WTC11 (cell line): ENCODE measurements around the gene OTOG. TPM values are rescaled to one million over a fixed set of nuclear protein-coding genes. Genes with fewer than 3 reads are reported as not detected.

ENCODE experiments used
- ATAC-seq: fragments of 200-7000 bp; cut with Tn5 transposase; 2 replicates; pipeline ENCODE4 v1.10.0; 2021; ENCODE audit warnings: mild to moderate bottlenecking, moderate library complexity
- CTCF ChIA-PET: fragments of 300-600 bp; sonication (Branson Sonifier 250); formaldehyde crosslinking; loops from one replicate; lab custom pipeline; 2021; ENCODE audit warnings: antibody characterized with exemption; lab: Charles Lee
- POLR2A ChIA-PET: fragments of 350-600 bp; sonication (Branson Sonifier 250); formaldehyde crosslinking; loops from one replicate; lab custom pipeline; 2021; ENCODE audit warnings: antibody characterized with exemption; lab: Charles Lee
- DNase-seq: peaks from one replicate; pipeline ENCODE4 v3.0.0; 2021; ENCODE audit warnings: low spot score
- H3K27ac Mint-ChIP-seq: 2 replicates; pipeline ENCODE4 v1.8.0; 2021; ENCODE audit warnings: mixed read lengths
- H3K27me3 Mint-ChIP-seq: 2 replicates; pipeline ENCODE4 v1.8.0; 2021; ENCODE audit warnings: low read depth, mild to moderate bottlenecking, moderate library complexity, mixed read lengths
- H3K36me3 Mint-ChIP-seq: 2 replicates; pipeline ENCODE4 v1.8.0; 2021; ENCODE audit warnings: mixed read lengths
- H3K4me1 Mint-ChIP-seq: 2 replicates; pipeline ENCODE4 v1.8.0; 2022; ENCODE audit warnings: mixed read lengths
- H3K4me3 Mint-ChIP-seq: 2 replicates; pipeline ENCODE4 v1.8.0; 2021; ENCODE audit warnings: mild to moderate bottlenecking, moderate library complexity, mixed read lengths
- H3K9me3 Mint-ChIP-seq: 2 replicates; pipeline ENCODE4 v1.8.0; 2021; ENCODE audit warnings: mixed read lengths
- ATF1 ChIP-seq: sonication (generic); formaldehyde crosslinking; IDR thresholded peaks from 2 replicates; pipeline ENCODE4 v1.8.1; 2023; ENCODE audit warnings: mild to moderate bottlenecking, moderate library complexity, missing genetic modification reagents
- ELF4 ChIP-seq: sonication (generic); formaldehyde crosslinking; IDR thresholded peaks from 2 replicates; pipeline ENCODE4 v1.8.1; 2022; ENCODE audit warnings: low read depth, mild to moderate bottlenecking, moderate library complexity, missing genetic modification reagents
- ETV6 ChIP-seq: sonication (generic); formaldehyde crosslinking; IDR thresholded peaks from 2 replicates; pipeline ENCODE4 v1.8.1; 2022; ENCODE audit warnings: mild to moderate bottlenecking, missing genetic modification reagents
- GABPB1 ChIP-seq: sonication (generic); formaldehyde crosslinking; IDR thresholded peaks from 2 replicates; pipeline ENCODE4 v1.8.1; 2023; ENCODE audit warnings: mild to moderate bottlenecking, missing genetic modification reagents
- JAZF1 ChIP-seq: fragments of 250-450 bp; sonication (Bioruptor Pico); IDR thresholded peaks from 2 replicates; pipeline ENCODE4 v1.9.0; 2021; ENCODE audit warnings: moderate library complexity, mild to moderate bottlenecking, inconsistent platforms
- JUN ChIP-seq: sonication (generic); formaldehyde crosslinking; IDR thresholded peaks from 2 replicates; pipeline ENCODE4 v1.8.0; 2023; ENCODE audit warnings: mild to moderate bottlenecking, missing genetic modification reagents
- KAT7 ChIP-seq: sonication (generic); formaldehyde crosslinking; IDR thresholded peaks from 2 replicates; pipeline ENCODE4 v1.8.1; 2023; ENCODE audit warnings: missing genetic modification reagents, mild to moderate bottlenecking, borderline replicate concordance
- NFYB ChIP-seq: sonication (generic); formaldehyde crosslinking; conservative IDR thresholded peaks from 2 replicates; pipeline ENCODE4 v1.8.0; 2022; ENCODE audit warnings: low read depth, missing genetic modification reagents
- PRRX2 ChIP-seq: fragments of 250-450 bp; sonication (Bioruptor Pico); IDR thresholded peaks from 2 replicates; pipeline ENCODE4 v1.8.0; 2021; ENCODE audit warnings: mild to moderate bottlenecking
- SMAD4 ChIP-seq: sonication (generic); formaldehyde crosslinking; IDR thresholded peaks from 2 replicates; pipeline ENCODE4 v1.8.0; 2022; ENCODE audit warnings: mild to moderate bottlenecking, missing genetic modification reagents
- TP53 ChIP-seq: sonication (generic); formaldehyde crosslinking; IDR thresholded peaks from 2 replicates; pipeline ENCODE4 v1.8.1; 2023; ENCODE audit warnings: mild to moderate bottlenecking, missing genetic modification reagents
- ZNF121 ChIP-seq: sonication (generic); formaldehyde crosslinking; IDR thresholded peaks from 2 replicates; pipeline ENCODE4 v1.8.0; 2023; ENCODE audit warnings: missing genetic modification reagents
- ZNF317 ChIP-seq: sonication (generic); formaldehyde crosslinking; IDR thresholded peaks from 2 replicates; pipeline ENCODE4 v1.8.1; 2023; ENCODE audit warnings: low read depth, mild to moderate bottlenecking, moderate library complexity, missing genetic modification reagents, borderline replicate concordance
- ZNF423 ChIP-seq: fragments of 250-450 bp; sonication (Bioruptor Pico); IDR thresholded peaks from 2 replicates; pipeline ENCODE4 v2.1.2; 2022; ENCODE audit warnings: mild to moderate bottlenecking, moderate library complexity
- total RNA-seq: library from RNA; stranded (reverse); gene quantifications from 3 replicates; pipeline ENCODE4 v1.2.3, GENCODE V29; 2021
- TF ChIP-seq, protein P1 (sequence below): sonication (generic); formaldehyde crosslinking; IDR thresholded peaks from 2 replicates; pipeline ENCODE4 v1.8.1; 2022; ENCODE audit warnings: mild to moderate bottlenecking, missing genetic modification reagents, moderate library complexity, borderline replicate concordance
- TF ChIP-seq, protein P2 (sequence below): sonication (generic); formaldehyde crosslinking; IDR thresholded peaks from 2 replicates; pipeline ENCODE4 v1.8.0; 2023; ENCODE audit warnings: missing genetic modification reagents
- TF ChIP-seq, protein P3 (sequence below): sonication (generic); formaldehyde crosslinking; IDR thresholded peaks from 2 replicates; pipeline ENCODE4 v1.8.0; 2022; ENCODE audit warnings: mild to moderate bottlenecking, missing genetic modification reagents
- TF ChIP-seq, protein P4 (sequence below): sonication (generic); formaldehyde crosslinking; IDR thresholded peaks from 2 replicates; pipeline ENCODE4 v1.8.0; 2022; ENCODE audit warnings: missing genetic modification reagents
- TF ChIP-seq, protein P5 (sequence below): fragments of 250-450 bp; sonication (Bioruptor Pico); IDR thresholded peaks from 2 replicates; pipeline ENCODE4 v1.9.0; 2021; ENCODE audit warnings: mild to moderate bottlenecking
- TF ChIP-seq, protein P6 (sequence below): fragments of 250-450 bp; sonication (Bioruptor Pico); IDR thresholded peaks from 2 replicates; pipeline ENCODE4 v1.9.0; 2021; ENCODE audit warnings: mild to moderate bottlenecking
- TF ChIP-seq, protein P7 (sequence below): sonication (generic); formaldehyde crosslinking; IDR thresholded peaks from 2 replicates; pipeline ENCODE4 v1.8.1; 2023; ENCODE audit warnings: mild to moderate bottlenecking, missing genetic modification reagents

OTOG gene
- total RNA-seq, 1 experiment from 2014 or later: 1.4 TPM

DNA sequence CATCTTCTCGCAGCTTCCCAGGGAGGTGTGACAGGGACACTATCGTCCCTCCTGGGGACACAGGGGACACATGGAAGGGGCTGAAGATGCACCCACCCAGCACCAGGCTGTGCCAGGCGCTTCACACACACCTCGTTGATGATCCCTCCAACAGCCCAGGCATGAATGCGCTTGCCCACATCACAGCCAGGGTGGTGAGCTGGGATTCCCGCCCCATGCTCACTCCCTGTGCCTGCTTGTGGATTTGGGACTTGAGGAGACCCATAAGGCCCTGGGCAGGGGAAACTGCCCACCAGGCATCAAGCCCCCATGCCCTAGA is 57.8 kb downstream of the OTOG start (continued):
- TF ChIP-seq, protein P1, sequence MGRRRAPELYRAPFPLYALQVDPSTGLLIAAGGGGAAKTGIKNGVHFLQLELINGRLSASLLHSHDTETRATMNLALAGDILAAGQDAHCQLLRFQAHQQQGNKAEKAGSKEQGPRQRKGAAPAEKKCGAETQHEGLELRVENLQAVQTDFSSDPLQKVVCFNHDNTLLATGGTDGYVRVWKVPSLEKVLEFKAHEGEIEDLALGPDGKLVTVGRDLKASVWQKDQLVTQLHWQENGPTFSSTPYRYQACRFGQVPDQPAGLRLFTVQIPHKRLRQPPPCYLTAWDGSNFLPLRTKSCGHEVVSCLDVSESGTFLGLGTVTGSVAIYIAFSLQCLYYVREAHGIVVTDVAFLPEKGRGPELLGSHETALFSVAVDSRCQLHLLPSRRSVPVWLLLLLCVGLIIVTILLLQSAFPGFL (CRISPR knock-in tag): no peak
- no peak for TF ChIP-seq PRRX2
- TF ChIP-seq SMAD4 (CRISPR knock-in tag): no peak
- TF ChIP-seq, protein P2, sequence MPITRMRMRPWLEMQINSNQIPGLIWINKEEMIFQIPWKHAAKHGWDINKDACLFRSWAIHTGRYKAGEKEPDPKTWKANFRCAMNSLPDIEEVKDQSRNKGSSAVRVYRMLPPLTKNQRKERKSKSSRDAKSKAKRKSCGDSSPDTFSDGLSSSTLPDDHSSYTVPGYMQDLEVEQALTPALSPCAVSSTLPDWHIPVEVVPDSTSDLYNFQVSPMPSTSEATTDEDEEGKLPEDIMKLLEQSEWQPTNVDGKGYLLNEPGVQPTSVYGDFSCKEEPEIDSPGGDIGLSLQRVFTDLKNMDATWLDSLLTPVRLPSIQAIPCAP (CRISPR knock-in tag): no peak
- TF ChIP-seq, protein P3, sequence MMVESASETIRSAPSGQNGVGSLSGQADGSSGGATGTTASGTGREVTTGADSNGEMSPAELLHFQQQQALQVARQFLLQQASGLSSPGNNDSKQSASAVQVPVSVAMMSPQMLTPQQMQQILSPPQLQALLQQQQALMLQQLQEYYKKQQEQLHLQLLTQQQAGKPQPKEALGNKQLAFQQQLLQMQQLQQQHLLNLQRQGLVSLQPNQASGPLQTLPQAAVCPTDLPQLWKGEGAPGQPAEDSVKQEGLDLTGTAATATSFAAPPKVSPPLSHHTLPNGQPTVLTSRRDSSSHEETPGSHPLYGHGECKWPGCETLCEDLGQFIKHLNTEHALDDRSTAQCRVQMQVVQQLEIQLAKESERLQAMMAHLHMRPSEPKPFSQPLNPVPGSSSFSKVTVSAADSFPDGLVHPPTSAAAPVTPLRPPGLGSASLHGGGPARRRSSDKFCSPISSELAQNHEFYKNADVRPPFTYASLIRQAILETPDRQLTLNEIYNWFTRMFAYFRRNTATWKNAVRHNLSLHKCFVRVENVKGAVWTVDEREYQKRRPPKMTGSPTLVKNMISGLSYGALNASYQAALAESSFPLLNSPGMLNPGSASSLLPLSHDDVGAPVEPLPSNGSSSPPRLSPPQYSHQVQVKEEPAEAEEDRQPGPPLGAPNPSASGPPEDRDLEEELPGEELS (CRISPR knock-in tag): no peak
- no peak for TF ChIP-seq ZNF317 (CRISPR knock-in tag)
- TF ChIP-seq, protein P4, sequence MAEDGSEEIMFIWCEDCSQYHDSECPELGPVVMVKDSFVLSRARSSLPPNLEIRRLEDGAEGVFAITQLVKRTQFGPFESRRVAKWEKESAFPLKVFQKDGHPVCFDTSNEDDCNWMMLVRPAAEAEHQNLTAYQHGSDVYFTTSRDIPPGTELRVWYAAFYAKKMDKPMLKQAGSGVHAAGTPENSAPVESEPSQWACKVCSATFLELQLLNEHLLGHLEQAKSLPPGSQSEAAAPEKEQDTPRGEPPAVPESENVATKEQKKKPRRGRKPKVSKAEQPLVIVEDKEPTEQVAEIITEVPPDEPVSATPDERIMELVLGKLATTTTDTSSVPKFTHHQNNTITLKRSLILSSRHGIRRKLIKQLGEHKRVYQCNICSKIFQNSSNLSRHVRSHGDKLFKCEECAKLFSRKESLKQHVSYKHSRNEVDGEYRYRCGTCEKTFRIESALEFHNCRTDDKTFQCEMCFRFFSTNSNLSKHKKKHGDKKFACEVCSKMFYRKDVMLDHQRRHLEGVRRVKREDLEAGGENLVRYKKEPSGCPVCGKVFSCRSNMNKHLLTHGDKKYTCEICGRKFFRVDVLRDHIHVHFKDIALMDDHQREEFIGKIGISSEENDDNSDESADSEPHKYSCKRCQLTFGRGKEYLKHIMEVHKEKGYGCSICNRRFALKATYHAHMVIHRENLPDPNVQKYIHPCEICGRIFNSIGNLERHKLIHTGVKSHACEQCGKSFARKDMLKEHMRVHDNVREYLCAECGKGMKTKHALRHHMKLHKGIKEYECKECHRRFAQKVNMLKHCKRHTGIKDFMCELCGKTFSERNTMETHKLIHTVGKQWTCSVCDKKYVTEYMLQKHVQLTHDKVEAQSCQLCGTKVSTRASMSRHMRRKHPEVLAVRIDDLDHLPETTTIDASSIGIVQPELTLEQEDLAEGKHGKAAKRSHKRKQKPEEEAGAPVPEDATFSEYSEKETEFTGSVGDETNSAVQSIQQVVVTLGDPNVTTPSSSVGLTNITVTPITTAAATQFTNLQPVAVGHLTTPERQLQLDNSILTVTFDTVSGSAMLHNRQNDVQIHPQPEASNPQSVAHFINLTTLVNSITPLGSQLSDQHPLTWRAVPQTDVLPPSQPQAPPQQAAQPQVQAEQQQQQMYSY (CRISPR knock-in tag): no peak
- no peak for TF ChIP-seq KAT7
- TF ChIP-seq, all 79 proteins: peak for 0

DNA sequence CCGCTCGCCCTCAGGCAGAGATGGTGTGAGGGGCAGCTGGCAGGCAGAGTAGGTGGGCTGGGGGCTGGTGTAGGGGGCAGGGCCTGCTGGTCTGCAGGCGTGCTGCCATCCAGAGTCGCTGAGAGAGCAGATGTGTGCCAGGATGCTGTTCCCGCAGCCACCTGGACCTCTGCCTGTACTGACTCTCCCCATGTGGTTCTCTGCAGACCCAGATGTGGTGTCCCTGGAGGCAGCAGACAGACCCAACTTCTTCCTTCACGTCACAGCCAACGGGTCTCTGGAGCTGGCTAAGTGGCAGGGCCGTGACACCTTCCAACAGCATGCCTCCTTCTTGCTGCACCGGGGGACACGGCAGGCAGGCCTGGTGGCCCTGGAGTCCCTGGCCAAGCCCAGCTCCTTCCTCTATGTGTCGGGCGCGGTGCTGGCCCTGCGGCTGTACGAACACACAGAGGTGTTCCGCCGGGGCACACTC is 58.6 kb downstream of the OTOG start:
- CTCF ChIA-PET: interaction anchor here (1.0 to 1.4 kb wide), 3 partner anchors 115 to 125 kb away, joined by 4 to 7 read pairs (median 4); no protein-coding TSS in a partner anchor
- ATAC-seq (no peak), DNase-seq (no peak)
- H3K4me1 Mint-ChIP-seq: peaks cover 6% of the 10 kb centered on the region
- H3K4me3 Mint-ChIP-seq: no peak overlapping the region
- TF ChIP-seq JUN (no peak), NFYB (CRISPR knock-in tag) (no peak), ELF4 (CRISPR knock-in tag) (no peak), ZNF423 (CRISPR knock-in tag) (no peak), GABPB1 (no peak)
- TF ChIP-seq, protein P5, sequence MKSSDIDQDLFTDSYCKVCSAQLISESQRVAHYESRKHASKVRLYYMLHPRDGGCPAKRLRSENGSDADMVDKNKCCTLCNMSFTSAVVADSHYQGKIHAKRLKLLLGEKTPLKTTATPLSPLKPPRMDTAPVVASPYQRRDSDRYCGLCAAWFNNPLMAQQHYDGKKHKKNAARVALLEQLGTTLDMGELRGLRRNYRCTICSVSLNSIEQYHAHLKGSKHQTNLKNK (CRISPR knock-in tag): no peak
- H3K27me3 Mint-ChIP-seq: no peaks in the 10 kb centered on the region; the same call in 1 of the 2 replicates
- H3K9me3 Mint-ChIP-seq: no peaks in the 10 kb centered on the region
- H3K36me3 Mint-ChIP-seq: no peaks in the 10 kb centered on the region
- H3K27ac Mint-ChIP-seq: no peak overlapping the region
- POLR2A ChIA-PET: no interaction called here

DNA sequence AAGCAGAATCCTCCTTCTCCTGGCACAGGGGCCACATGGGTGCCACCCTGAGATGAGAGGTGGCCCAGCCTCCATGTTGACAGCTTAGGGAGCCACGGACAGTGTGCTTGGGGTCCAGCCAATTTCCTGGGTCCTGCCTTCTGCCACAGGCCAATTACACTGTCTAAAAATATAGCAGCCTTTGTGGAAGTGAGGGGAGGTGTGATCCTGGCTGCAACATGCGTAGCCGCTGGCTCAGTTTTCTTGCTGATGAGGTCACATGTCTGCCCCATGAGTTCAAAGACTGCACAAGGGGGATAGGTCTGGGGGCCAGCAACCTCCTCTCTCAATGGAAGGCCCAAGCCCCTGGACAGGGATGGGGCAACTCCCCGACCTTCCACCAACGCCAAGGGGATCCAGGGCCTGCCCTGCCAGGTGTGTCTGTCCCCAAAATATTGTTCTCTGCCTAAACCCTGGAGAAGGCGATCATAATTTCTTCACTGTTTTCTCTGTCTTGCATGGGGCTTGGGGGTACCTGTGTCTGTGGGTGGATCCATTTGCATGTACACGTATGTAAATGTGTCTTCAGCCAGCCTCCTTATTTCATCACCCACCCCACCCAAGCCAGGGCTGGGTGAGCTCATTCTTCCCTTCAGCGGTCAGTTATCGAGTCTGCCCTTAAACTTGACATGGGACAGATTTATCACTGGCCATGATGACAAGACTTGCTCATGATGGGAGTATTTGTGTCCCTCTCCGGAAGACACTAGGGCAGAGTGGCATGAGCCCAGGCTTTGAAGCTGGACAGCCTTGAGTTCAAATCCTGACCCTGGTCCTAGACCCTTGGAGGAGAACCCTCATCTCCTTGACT is 59.4 kb downstream of the OTOG start:
- no peaks in the 10 kb centered on the region for H3K36me3 Mint-ChIP-seq
- H3K4me3 Mint-ChIP-seq: no peak overlapping the region
- ChIA-PET POLR2A (no interaction called here), CTCF (interaction anchor here (1.0 to 2.1 kb wide), 3 partner anchors 7 to 125 kb away, joined by 4 to 9 read pairs (median 4); no protein-coding TSS in a partner anchor)
- H3K27ac Mint-ChIP-seq: peak overlapping the region; percentile 65
- H3K27me3 Mint-ChIP-seq: no peaks in the 10 kb centered on the region; the same call in 1 of the 2 replicates
- no peaks in the 10 kb centered on the region for H3K4me1 Mint-ChIP-seq
- H3K9me3 Mint-ChIP-seq: no peaks in the 10 kb centered on the region
- no peak for DNase-seq
- ATAC-seq: no peak
- no peak for TF ChIP-seq ATF1 (CRISPR knock-in tag)
- TF ChIP-seq, protein P6, sequence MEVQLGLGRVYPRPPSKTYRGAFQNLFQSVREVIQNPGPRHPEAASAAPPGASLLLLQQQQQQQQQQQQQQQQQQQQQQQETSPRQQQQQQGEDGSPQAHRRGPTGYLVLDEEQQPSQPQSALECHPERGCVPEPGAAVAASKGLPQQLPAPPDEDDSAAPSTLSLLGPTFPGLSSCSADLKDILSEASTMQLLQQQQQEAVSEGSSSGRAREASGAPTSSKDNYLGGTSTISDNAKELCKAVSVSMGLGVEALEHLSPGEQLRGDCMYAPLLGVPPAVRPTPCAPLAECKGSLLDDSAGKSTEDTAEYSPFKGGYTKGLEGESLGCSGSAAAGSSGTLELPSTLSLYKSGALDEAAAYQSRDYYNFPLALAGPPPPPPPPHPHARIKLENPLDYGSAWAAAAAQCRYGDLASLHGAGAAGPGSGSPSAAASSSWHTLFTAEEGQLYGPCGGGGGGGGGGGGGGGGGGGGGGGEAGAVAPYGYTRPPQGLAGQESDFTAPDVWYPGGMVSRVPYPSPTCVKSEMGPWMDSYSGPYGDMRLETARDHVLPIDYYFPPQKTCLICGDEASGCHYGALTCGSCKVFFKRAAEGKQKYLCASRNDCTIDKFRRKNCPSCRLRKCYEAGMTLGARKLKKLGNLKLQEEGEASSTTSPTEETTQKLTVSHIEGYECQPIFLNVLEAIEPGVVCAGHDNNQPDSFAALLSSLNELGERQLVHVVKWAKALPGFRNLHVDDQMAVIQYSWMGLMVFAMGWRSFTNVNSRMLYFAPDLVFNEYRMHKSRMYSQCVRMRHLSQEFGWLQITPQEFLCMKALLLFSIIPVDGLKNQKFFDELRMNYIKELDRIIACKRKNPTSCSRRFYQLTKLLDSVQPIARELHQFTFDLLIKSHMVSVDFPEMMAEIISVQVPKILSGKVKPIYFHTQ (CRISPR knock-in tag): no peak
- no peak for TF ChIP-seq ELF4 (CRISPR knock-in tag)
- no peak for TF ChIP-seq TP53 (CRISPR knock-in tag)
- no peak for TF ChIP-seq ZNF121 (CRISPR knock-in tag)
- TF ChIP-seq JAZF1: no peak
- TF ChIP-seq, protein P7, sequence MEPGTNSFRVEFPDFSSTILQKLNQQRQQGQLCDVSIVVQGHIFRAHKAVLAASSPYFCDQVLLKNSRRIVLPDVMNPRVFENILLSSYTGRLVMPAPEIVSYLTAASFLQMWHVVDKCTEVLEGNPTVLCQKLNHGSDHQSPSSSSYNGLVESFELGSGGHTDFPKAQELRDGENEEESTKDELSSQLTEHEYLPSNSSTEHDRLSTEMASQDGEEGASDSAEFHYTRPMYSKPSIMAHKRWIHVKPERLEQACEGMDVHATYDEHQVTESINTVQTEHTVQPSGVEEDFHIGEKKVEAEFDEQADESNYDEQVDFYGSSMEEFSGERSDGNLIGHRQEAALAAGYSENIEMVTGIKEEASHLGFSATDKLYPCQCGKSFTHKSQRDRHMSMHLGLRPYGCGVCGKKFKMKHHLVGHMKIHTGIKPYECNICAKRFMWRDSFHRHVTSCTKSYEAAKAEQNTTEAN (CRISPR knock-in tag): no peak
- no peak for TF ChIP-seq ETV6 (CRISPR knock-in tag)
